DMS153 treated with DMSO at 0.1 percent for 48 hours (cell line): ENCODE measurements around the gene CAMK1D.

Experiments used
- DNase-seq: peaks from one replicate; lab custom pipeline; 2025; ENCODE audit not compliant: unreplicated experiment; lab: John Stamatoyannopoulos, UW

Gene CAMK1D

DNA sequence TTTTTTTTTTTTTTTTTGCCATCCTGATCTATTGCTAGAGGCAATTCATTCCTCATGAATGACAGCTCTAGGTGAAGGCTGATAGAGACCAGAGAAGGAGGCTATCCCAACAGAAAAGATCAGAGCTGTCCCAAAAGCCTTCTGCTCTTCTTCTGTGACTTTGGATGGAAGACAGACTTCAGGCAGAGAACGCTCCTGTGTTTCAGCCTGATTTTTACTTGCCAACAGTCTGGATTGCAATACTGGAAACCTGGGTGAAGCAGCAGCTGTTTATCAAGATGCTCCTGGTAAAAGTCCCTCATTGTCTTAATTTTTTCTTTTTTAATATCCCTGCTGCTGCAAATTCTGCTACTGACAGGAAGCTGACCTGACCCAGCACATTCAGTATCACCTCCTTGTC is 432.6 kb downstream of the CAMK1D start:
- DNase-seq: no peak

DNA sequence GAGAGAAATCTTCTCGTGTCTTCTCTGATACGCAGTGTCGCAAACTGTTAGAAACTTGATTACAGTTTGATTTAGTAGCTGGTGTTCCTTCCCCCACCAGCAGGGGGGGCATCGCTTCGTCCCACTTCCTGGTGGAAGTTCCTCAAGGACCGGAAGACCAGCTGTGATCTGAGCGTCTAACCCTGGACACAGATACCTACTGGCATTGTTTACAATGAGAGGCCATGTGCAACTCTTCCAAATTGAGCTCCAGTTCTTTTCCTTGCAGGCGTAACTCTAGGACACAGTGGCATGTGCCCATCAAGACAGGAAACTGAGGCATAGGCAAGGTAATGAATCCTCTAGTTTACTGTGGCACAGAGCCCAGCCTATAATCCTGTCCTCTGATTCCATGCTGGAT is 433.2 kb downstream of the CAMK1D start:
- no peak for DNase-seq

DNA sequence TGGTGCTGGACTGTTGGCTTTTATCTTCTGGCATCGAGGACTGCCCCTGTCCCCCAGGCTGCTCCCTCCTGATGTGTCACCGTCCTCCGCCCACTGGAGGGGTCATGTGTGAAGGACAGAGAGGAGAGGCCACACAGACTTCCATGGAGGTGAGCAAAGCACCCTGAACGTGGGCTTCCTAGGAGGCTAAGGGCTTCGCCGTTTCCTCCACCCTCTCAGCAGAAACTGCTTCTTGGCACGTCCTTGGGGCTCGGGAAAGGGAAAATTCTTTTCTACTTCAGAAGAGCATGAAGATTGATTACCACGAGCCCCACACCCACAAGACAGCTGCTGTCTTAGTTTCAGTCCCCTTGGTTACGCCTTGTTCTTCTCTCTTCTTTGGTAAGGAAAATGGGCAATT is 433.9 kb downstream of the CAMK1D start:
- DNase-seq: no peak

DNA sequence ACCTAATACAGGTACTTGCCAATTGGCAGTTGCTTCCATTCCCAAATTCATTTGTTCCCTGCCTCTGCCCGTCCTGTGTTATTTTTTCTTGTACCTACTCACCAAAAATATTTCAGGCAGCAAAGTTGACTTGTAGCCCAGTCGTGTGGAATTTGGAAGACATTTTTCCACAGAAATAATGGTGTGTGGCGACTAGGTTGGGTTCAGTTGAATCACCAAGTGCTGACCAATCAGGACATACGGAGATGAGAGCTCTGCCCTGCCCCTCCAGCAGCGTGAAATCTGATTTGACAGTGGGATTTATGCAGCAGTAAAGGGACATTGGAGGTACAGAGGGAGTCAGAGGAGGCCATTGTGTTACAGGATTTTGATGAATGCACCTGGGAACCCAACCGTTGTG is 435.3 kb downstream of the CAMK1D start:
- DNase-seq: no peak

DNA sequence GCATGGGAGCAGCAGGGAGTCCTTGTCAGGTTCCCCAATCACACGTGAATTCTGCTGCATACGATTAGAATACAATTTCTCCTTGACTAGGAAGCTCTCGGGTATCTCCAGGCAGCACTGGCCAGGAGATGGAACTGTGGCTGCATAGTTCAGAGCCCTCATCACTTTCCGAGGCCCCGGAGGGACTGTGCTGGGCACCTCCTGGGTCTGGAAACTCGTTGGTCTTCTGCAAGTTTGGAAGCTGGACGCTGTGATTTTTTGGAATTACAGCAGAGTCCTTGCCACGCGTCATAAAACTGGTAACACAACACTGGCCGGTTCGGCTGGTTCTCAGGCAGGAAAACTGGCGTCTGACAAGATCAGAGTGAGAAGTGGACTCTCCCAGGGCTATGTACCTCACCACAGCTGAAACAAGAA is 436.1 kb downstream of the CAMK1D start:
- DNase-seq: no peak

DNA sequence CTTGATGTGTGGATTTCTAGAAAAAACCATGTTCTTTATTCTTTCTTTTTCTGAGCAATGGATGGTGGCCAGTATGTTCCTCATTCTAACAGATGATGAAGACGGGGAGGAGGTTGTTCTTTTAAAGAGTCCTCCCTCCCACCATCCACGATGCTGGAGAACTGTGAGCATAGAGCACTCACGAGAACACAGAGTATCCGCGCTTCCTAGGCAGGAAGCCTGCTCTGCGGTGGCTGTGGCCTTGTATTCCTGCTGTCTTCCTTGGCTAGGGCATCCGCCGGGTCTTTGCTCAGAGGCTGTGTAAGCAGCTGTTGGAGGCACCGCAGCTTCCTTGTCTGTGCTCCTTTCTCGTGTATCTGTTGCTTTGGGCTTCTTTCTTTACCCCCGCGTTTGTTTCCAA is 437.9 kb downstream of the CAMK1D start:
- DNase-seq: no peak

DNA sequence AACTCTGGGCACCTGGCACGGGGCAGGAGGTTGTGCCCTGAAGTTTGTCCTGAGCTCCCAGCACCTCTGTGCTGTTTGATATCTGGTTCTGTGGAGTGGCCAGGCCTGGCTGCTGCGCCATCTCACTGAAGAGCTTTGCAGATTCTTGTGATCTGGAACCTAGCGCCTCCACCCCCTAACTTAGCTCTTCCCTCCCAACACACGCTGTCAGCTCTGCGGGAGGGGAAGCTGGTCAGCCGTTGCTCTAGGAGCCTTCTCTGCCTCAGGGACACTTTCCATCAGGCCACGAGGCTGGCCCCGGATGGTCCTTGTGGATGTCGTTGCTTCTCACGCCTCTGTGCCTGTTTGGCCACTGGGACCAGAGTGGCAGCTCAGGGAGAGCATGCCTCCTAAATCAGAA is 438.9 kb downstream of the CAMK1D start:
- no peak for DNase-seq

DNA sequence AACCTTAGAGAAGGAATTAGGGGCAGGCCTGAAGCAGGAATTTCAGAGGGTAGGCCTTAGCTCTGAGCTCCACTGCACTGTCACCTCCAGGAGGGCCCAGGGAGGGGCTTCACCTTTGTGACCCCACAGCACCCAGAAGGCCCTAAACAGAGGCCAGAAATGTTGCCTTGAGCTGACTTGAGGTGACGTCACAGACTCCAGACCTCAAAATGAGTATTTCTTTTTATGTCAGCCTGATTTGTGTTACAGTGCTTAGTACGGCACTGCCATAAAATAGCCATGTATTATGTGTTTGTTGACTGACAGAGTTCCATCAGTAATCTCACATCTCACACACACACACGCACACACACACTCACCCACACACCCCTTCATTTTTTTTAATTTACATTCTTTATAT is 440.9 kb downstream of the CAMK1D start:
- DNase-seq: no peak

DNA sequence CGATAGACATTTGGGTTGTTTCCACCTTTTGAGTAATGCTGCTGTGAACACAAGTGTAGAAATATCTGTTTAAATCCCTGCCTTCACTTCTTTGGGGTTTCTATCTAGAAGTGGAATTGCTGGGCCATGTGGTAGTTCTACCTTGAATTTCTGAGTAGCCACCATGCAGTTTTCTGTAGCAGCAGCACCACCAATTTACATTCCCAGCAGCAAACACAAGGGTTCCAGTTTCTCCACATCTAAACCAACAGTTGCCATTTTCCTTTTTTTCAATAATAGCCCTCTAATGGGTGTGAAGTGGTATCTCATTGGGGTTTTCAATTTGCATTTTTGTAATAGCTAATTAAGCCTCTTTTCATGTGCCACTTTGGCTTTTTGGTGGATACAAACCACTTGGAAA is 442.4 kb downstream of the CAMK1D start:
- no peak for DNase-seq

DNA sequence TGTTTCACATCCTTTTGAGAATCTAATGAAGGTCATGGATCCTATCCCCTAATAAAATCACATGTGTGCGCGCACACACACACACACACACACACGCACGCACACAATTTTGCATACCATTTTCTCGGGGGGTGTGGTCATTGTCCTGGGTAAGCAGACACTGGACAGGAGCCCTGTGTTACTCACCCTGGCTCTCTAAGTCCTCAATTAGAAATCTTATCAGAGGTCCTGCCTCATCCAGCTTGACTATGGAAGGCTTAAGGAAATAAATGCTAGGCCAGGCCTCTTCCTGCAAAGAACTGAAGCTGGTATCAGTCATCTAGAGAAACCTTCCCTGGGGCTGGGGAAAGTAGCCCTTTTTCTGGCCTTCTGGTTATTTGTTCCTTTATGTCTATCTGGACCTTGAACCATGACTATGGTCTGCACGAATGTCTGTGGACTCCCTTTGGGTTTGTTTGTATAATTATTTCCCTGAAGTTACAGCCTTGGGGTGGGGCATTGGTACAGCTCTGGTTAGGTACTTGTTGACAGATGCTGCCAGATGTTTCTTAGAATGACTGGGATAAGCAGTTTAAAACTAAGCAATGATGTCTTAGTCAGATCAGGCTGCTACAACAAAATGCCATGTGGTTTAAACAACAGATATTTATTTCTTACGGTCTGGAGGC is 443.7 kb downstream of the CAMK1D start:
- no peak for DNase-seq

DNA sequence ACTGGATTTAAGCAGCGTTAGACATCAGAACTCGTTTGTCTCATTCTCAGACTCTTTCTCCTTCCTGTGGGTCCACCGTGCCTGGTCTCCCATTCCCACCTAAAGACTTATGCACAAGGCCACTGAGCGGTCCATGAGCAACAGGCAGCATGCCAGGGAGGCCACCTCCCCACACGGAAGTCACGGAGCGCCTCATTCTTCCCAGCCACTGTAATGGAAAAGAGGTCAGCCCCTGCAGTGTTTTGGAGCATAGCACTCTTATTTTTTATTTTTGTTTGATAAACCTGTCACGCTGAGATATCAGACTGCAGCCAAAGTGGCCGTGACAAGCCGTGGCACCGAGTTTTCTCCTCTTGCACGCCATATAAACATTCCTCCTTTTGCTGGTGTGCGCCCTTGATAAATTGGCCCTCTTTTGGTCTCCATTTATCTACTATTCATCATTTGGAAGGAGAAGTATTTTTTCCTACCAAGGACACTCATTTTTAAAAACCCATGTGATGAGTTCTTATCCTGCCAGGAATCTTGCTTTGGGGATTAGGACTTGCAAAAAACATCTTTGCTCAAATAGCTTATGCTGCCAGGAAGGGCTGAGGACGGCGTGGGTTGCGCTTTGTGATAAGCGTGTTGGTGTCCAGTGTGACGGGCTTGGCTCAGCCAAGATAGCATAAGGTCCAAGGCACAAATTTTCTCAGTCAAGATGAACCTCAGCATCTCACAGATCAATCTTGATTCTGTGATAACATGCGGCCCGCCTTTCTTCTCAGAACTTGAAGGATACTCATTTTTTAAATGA is 446.2 kb downstream of the CAMK1D start:
- no peak for DNase-seq

DNA sequence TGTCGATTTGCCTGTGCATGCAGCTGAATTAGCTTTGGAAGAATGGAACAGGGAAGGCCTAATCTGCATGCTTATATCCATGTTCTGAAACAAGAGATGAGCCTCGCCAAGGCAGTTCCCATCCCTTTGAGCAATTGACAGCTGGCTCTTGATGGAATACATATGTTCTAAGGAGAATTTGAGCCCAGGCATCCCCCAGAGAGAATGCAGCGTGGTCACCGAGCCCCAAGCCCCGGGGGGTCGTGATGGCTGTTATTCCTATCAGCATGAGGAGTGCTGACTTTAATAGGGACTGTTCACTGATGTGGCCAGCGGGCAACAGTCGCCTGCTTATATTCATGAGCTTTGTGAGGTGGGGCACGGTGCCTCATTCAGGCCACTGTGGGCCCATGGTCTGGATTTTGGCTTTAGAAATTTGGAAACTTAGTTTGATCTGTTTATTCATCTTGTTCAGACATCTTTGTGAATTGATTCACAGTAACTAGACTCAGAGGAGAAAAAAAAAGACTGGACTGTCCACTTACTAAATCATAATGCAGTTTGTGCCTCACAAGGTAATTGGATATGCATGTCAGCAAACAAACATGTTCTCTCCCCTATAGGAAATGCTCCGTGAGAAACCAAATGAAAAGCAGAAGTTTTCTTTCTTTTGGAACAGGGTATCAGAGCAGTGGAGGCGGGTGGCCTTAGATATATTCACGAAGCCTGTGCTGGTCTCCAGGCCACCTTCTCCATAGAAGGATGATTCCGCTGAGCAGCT is 447.2 kb downstream of the CAMK1D start:
- no peak for DNase-seq

DNA sequence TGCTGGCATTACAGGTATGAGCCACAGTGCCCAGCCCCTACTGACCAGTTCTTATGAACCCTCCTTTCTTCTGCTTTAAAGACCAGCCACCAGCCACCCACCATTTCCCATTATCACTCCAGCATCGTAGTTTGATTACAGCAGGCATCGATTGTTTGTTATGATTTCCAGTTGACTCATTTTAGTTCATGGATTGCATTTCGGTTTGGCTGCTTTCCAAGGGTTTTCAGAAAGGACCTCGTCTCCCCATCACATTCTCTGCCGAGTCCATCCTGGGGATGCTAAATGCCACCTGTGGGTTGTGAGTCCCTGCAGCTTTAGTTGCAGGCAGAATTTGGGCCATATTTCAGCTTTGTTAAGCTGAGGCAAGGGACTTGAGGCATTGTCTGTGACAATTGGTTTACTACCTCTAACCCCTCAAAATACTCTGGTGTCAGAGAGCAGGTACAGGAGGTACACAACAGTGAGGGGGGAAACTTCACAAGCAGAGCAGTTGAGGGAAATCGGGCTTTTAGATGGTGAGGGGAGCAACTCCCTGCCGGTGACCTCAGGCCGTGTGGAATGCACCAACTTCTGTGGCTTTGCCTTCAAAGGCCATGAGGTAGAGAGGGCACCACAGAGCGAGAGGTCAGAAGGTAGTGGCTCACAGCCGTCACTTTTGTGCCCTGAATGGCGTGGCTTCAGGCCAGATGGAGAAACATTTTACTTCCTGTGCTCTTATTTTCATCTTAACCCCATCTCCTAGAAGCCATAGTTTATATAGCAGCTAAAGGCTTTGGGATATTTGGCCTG is 448.3 kb downstream of the CAMK1D start:
- DNase-seq: no peak

DNA sequence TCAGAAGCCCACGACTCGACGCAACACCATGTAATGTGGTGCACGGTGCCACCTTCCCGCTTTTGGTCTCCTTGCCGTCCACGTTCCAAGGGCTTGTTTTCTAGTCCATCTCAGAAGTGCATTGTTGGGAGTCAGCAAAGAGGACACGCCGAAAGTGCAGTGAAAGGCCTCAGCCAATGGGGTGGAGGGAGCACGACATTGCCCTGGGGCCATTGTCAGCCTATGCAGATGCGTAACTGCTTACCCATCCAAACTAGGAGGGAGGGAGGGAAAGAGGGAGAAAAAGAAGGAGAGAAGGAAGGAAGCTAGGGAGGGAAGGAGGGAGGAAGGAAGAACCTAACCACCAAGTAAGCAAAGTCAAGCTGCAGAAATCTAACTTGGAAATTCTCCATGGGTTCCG is 449.8 kb downstream of the CAMK1D start:
- no peak for DNase-seq

DNA sequence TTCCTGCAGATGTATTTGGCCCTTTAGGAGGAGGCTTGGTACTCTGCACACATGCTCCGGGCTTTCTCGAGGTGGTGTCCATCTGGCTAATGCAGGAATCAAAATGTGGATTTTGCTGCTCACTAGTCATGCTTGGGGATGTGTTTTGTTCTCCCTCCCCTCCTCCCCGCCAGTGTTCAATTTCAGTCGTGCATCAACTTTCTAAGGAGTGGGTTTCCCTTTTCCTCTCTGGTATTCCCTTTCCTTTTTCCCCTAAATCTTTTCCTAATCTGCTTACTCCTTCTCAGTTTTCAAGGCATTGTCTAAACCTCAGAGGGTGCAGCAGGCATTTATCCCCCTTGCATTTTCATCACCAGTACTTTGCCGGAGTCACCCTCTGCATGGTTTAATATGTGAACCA is 450.4 kb downstream of the CAMK1D start:
- DNase-seq: no peak

DNA sequence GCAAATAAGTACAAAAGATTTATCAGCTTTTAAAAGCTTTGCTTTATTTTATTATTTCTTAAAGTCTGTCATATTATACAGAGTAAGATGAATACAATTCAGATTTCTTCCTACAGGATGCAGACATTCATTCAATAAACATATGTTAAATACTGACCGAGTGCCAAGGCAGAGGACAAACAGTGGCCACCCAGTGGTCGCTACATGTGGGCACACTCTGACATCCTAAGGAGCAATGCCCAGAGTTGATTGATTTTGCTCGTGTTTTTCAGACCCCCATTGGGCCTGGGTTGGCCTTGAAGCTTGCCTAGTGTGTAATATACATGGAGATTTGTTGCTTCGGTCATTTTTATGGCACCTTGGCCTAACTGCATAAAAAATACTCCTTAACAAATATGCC is 451.0 kb downstream of the CAMK1D start:
- DNase-seq: no peak

DNA sequence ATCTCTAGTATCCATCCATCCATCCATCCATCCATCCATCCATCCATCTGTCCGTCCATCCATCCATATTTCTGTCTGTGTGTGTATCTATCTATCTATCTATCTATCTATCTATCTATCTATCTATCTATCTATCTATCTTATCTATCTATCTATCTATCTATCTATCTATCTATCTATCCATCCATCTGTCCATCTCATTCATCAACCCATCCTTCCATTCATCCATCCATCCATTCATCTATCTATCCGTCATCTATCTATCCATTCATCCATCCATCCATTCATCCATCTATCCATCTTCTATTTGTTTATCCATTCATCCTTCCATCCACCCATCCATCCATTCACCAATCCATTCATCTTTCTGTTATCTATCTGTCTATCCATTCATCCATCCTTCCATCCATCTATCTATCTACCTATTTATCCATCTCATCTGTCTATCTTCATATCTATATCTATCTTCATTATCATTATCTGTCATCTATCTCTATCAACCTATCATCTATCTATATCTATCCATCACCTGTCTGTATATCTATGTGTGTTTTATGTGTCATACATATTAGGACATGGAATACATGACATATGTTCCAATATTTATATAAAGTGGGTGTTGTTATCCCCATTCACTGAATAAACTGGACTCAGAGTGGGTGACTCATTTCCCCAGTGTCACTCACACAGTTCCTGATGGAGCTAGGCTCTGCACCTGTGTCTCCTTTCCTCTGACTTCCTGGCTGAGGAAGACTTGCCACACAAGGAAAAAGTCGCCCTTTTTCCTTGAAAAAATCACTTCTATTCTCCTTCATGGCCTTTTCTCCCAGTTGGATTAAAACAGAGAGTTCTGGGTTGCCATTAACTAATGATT is 452.1 kb downstream of the CAMK1D start:
- no peak for DNase-seq

DNA sequence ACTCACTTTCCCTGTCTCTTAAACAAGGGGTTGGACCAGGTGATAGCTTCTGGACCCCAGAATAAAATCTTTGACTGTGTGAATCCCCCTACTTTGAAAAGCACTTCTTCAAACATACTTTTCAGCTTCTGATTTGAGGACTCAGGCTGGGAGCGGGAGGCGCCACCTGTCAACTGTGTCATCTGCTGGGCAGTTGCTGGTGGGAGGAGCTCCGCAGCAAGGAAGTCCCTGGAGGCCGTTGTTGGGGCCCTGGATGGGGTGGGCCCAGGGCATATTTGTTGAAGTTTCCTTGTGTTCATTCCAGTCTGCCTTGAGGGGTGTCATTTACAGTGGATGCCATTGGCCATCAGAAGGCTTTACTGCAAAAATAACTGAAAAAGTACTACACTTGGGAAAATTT is 454.4 kb downstream of the CAMK1D start:
- DNase-seq: no peak

DNA sequence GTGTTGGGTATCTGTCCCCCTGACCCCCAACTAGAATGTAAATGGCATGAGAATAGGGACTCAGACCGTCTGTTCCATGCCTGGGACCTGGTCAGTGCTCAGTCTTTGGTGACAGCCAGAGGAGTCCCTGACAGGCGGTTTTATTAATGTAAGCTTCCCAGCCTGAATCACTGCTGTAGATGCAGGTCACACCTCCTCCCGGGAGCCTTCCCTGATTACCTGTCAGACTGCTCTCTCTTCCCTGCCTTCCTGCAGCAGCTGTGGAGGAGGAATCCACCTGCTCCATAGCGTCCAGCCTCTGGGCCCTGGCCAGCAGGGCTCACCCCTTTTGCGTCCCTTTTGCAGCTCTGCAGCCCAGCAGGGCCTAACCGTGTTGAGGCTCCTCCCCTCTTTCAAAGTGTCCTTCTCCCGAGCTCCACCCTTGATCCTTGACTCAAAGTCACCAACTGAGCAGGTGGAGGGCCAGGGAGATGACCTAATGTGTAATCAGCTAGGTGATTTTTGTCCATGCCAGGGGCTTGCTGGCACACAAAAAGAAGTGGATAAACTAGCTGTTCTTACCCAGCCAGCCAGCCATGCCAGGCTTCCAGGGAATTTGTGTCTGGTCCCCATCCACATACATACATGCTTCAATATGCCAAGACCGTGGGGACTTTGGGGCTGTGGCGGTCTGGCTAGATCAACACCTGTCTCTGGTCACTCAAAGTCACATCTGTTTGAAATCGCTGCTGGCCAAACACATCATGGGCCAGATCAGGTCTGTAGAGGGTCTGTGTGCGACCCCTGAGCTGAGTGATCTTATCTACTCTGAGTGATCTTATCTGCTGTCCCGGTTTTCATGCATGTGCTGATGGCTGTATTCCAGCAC is 457.1 kb downstream of the CAMK1D start:
- no peak for DNase-seq
